ENCODE data around the gene TMEM163. TPM values are rescaled to one million over a fixed set of nuclear protein-coding genes. Genes with fewer than 3 reads are reported as not detected.

TMEM163 gene
- total RNA-seq, 1 donor, result not detected

GRCh38 chr2:134469516-134470115 is 249.2 kb downstream of the TMEM163 start:
- DNase-seq (ENCODE audit: low read depth), result no peak
- TF ChIP-seq CTCF (IDR thresholded peaks at IDR 0.05; ENCODE audit: insufficient read depth, low read depth, low read length), result no peak

GRCh38 chr2:134468776-134469175 is 250.0 kb downstream of the TMEM163 start:
- no peak for TF ChIP-seq CTCF (IDR thresholded peaks at IDR 0.05; ENCODE audit: insufficient read depth, low read depth, low read length)
- DNase-seq (ENCODE audit: low read depth), result no peak

More at GRCh38 chr2:134469516-134470115, 249.2 kb downstream of the TMEM163 start:
- H3K4me3 ChIP-seq (ENCODE audit: low read depth, low read length), result no peak overlapping the region

GRCh38 chr2:134468164-134468563 is 250.6 kb downstream of the TMEM163 start:
- H3K4me3 ChIP-seq (ENCODE audit: low read depth, low read length), result no peak overlapping the region
- DNase-seq (ENCODE audit: low read depth), result no peak
- TF ChIP-seq CTCF (IDR thresholded peaks at IDR 0.05; ENCODE audit: insufficient read depth, low read depth, low read length), result no peak

More at GRCh38 chr2:134468776-134469175, 250.0 kb downstream of the TMEM163 start:
- no peak overlapping the region for H3K4me3 ChIP-seq (ENCODE audit: low read depth, low read length)

GRCh38 chr2:134466141-134466540 is 252.7 kb downstream of the TMEM163 start:
- peak; percentile 17 for TF ChIP-seq CTCF (IDR thresholded peaks at IDR 0.05; ENCODE audit: insufficient read depth, low read depth, low read length)
- peak; percentile 11 for DNase-seq (ENCODE audit: low read depth)
- H3K4me3 ChIP-seq (ENCODE audit: low read depth, low read length), result no peak overlapping the region

- DNase-seq (ENCODE audit: low read depth), result no peak
- no peak for TF ChIP-seq CTCF (IDR thresholded peaks at IDR 0.05; ENCODE audit: insufficient read depth, low read depth, low read length)
- H3K4me3 ChIP-seq (ENCODE audit: low read depth, low read length), result no peak overlapping the region
Measured at GRCh38 chr2:134465228-134466105, 253.3 kb downstream of the TMEM163 start.

GRCh38 chr2:134463699-134464022 is 255.1 kb downstream of the TMEM163 start:
- no peak for DNase-seq (ENCODE audit: low read depth)
- no peak overlapping the region for H3K4me3 ChIP-seq (ENCODE audit: low read depth, low read length)
- TF ChIP-seq CTCF (IDR thresholded peaks at IDR 0.05; ENCODE audit: insufficient read depth, low read depth, low read length), result no peak
